PFSK-1 (cell line): ENCODE results near the gene ATP11B.

Experiments
- POLR2AphosphoS5 ChIP-seq: IDR thresholded peaks from 2 replicates; pipeline ENCODE4 v1.6.1; 2012; ENCODE audit warnings: low read depth, mild to moderate bottlenecking, control low read depth, low read length, moderate library complexity
- REST ChIP-seq, 2 experiments: IDR thresholded peaks; 2 replicates each; pipeline versions ENCODE4 v1.6.1 to v1.8.0; 2011 to 2012; ENCODE audit warnings: low read depth in 2 of 2, low read length in 2 of 2, control low read depth in 1 of 2, inconsistent platforms in 1 of 2, mild to moderate bottlenecking in 1 of 2, moderate library complexity in 1 of 2; ENCODE audit not compliant: insufficient read depth in 1 of 2
- SIN3A ChIP-seq: IDR thresholded peaks from 2 replicates; pipeline ENCODE4 v1.6.1; 2012; ENCODE audit warnings: mild to moderate bottlenecking, low read length, moderate library complexity, borderline replicate concordance; ENCODE audit not compliant: insufficient read depth
- TAF1 ChIP-seq: IDR thresholded peaks from 2 replicates; pipeline ENCODE4 v1.6.1; 2012; ENCODE audit warnings: low read length, control low read depth, borderline replicate concordance; ENCODE audit not compliant: insufficient read depth

DNA sequence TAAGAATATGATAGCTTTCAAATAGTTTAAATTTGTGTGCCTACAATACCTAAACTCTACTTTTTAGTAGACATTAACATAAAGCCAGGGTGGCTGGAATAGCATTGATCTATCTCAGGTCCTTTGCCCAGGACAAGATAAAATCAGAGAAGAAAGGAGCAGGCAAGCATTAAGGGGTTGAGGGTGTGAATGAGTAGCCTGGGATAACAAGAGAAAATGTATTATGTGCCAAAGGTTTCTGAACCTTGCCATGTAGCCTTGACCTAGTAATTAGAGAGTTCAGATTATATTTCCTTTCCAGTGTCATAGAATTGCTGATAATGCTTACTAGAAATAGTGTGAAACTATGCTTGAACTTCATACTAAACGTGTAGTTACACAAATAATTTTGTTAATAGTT lies 22.9 kb downstream of the ATP11B start:
- TF ChIP-seq POLR2AphosphoS5 (no peak), REST (IDR thresholded peaks at IDR 0.05; ENCODE audit: insufficient read depth in 1 of 2, low read depth in 2 of 2, low read length in 2 of 2) (no peak), TAF1 (no peak), SIN3A (no peak)
